ENCODE data around the gene AGAP1. TPM values are rescaled to one million over a fixed set of nuclear protein-coding genes. Genes with fewer than 3 reads are reported as not detected.

AGAP1 gene
- total RNA-seq, 4 donors from 2014 or later, result 33.7 to 39.9 (median 35.6) TPM

- Histone ChIP-seq H3K27me3 (no peaks in the 10 kb centered on the region), H3K27ac (peak overlapping the region in 2 of 4 donors; percentile 73 to 84), H3K4me3 (no peak overlapping the region), H3K4me1 (peaks cover 0 to 56% (median 9%) of the 10 kb centered on the region in 4 donors), H3K36me3 (no peaks in the 10 kb centered on the region), H3K9me3 (no peaks in the 10 kb centered on the region)
- 60 to 61% methylated on average over 18 of the region's 18 CpGs for WGBS, 2 donors
- no peak for DNase-seq (ENCODE audit: low spot score in 2 of 2)
- TF ChIP-seq EP300 (IDR thresholded peaks at IDR 0.05) (no peak), POLR2A (IDR thresholded peaks at IDR 0.05) (no peak)
- TF ChIP-seq, protein P1, sequence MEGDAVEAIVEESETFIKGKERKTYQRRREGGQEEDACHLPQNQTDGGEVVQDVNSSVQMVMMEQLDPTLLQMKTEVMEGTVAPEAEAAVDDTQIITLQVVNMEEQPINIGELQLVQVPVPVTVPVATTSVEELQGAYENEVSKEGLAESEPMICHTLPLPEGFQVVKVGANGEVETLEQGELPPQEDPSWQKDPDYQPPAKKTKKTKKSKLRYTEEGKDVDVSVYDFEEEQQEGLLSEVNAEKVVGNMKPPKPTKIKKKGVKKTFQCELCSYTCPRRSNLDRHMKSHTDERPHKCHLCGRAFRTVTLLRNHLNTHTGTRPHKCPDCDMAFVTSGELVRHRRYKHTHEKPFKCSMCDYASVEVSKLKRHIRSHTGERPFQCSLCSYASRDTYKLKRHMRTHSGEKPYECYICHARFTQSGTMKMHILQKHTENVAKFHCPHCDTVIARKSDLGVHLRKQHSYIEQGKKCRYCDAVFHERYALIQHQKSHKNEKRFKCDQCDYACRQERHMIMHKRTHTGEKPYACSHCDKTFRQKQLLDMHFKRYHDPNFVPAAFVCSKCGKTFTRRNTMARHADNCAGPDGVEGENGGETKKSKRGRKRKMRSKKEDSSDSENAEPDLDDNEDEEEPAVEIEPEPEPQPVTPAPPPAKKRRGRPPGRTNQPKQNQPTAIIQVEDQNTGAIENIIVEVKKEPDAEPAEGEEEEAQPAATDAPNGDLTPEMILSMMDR (IDR thresholded peaks at IDR 0.05), result no peak
Observed at GRCh38 chr2:235607546-235608199, 113.8 kb downstream of the AGAP1 start.

GRCh38 chr2:235608200-235608887 lies 114.5 kb downstream of the AGAP1 start:
- Histone ChIP-seq H3K27me3 (no peaks in the 10 kb centered on the region), H3K27ac (peak overlapping the region in 3 of 4 donors; percentile 2 to 84 (median 73)), H3K4me3 (no peak overlapping the region), H3K36me3 (no peaks in the 10 kb centered on the region), H3K4me1 (peaks cover 0 to 62% (median 9%) of the 10 kb centered on the region in 4 donors), H3K9me3 (no peaks in the 10 kb centered on the region)
- WGBS, 2 donors, result 65 to 76% methylated on average over 11 to 14 of the region's 14 CpGs
- DNase-seq (ENCODE audit: low spot score in 2 of 2), result no peak
- TF ChIP-seq EP300 (IDR thresholded peaks at IDR 0.05) (no peak), POLR2A (IDR thresholded peaks at IDR 0.05) (no peak)
- TF ChIP-seq, protein P1 (IDR thresholded peaks at IDR 0.05), result no peak

GRCh38 chr2:235609321-235609720 lies 115.5 kb downstream of the AGAP1 start:
- DNase-seq (ENCODE audit: low spot score in 2 of 2), result no peak
- Histone ChIP-seq H3K27ac (peak overlapping the region in 2 of 4 donors; percentile 7 to 73), H3K9me3 (no peaks in the 10 kb centered on the region), H3K4me1 (peaks cover 0 to 71% (median 14%) of the 10 kb centered on the region in 4 donors), H3K36me3 (no peaks in the 10 kb centered on the region), H3K27me3 (no peaks in the 10 kb centered on the region), H3K4me3 (no peak overlapping the region)
- TF ChIP-seq EP300 (IDR thresholded peaks at IDR 0.05) (no peak), POLR2A (IDR thresholded peaks at IDR 0.05) (no peak)
- TF ChIP-seq, protein P1 (IDR thresholded peaks at IDR 0.05), result no peak
- 87 to 88% methylated on average over 10 to 11 of the region's 11 CpGs for WGBS, 2 donors

DNA sequence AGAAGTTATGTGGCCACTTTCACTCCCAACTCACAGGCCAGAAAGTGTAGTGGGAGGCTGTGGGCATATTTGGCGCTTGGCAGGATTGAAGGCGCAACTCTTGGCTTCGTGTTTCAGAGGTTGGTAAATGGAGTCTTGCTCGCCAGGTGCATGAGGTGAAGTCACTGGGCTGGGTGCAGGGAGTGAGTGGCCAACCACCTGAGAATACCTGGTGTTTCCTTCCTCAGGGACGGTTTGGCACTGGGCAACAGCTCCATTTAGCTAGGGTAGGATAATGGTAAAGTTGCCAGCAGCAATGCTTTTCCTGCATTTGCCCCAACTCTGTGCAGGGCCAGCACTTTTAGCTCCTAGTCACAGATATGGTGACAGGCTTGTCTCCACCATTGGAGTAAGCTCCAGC lies 115.9 kb downstream of the AGAP1 start:
- Histone ChIP-seq H3K4me3 (no peak overlapping the region), H3K27me3 (no peaks in the 10 kb centered on the region), H3K9me3 (no peaks in the 10 kb centered on the region), H3K36me3 (no peaks in the 10 kb centered on the region), H3K27ac (peak overlapping the region in 1 of 4 donors; percentile 7), H3K4me1 (peaks cover 0 to 75% (median 18%) of the 10 kb centered on the region in 4 donors)
- WGBS, 2 donors, result 92 to 94% methylated on average over 5 of the region's 5 CpGs
- TF ChIP-seq POLR2A (IDR thresholded peaks at IDR 0.05) (no peak), EP300 (IDR thresholded peaks at IDR 0.05) (no peak)
- TF ChIP-seq, protein P1 (IDR thresholded peaks at IDR 0.05), result no peak
- no peak for DNase-seq (ENCODE audit: low spot score in 2 of 2)

DNA sequence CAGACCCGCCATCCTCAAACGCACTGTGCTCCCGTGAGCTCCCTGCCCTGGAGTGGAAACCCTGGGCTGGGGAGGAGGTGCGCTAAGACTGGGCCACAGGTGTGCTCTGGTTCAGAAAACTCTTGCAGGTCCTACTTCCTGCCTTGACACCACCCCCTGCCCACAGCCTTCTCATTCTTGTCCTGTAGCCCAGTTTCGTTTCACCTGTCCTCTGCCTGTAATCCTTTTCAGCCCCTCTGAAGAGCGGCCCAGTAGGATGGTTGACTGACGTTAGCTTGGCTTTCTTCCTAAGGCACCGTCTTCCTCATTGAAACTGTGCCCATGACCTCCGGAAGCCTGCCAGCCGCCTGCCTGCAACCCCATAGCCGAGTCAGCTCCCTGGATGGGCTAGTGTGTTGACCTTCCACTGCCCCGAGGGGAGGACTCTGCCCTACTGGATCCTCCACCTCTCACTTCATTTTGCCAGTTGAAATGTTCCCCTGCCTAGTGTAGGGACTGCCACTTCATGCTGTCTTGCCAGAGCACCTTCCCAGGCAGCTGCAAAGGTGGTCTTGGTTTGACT lies 116.9 kb downstream of the AGAP1 start:
- no peak for DNase-seq (ENCODE audit: low spot score in 2 of 2)

More for the DNA sequence above, 116.9 kb downstream of the AGAP1 start:
- Histone ChIP-seq H3K36me3 (no peaks in the 10 kb centered on the region), H3K4me1 (peaks cover 0 to 76% (median 28%) of the 10 kb centered on the region in 4 donors), H3K4me3 (no peak overlapping the region), H3K9me3 (no peaks in the 10 kb centered on the region), H3K27me3 (no peaks in the 10 kb centered on the region), H3K27ac (no peak overlapping the region)
- TF ChIP-seq EP300 (IDR thresholded peaks at IDR 0.05) (no peak), POLR2A (IDR thresholded peaks at IDR 0.05) (no peak)
- TF ChIP-seq, protein P1 (IDR thresholded peaks at IDR 0.05), result no peak
- 79 to 86% methylated on average over 12 of the region's 12 CpGs for WGBS, 2 donors
